ENCODE data around the gene FNDC3A.
A peak's percentile ranks its signal among the peaks of the same experiment; 100 is the strongest.
"Not testable (repeated sequence)": the region's sequence is repeated elsewhere in the genome, so short reads cannot be mapped to it uniquely, and the experiment has no call there.

FNDC3A gene

GRCh38 chr13:49046519-49046918 is 70.8 kb downstream of the FNDC3A start:
- DNase-seq: no peak

- DNase-seq: no peak
Observed at GRCh38 chr13:49052813-49053212, 77.1 kb downstream of the FNDC3A start.

GRCh38 chr13:49053215-49053614 is 77.5 kb downstream of the FNDC3A start:
- no peak for DNase-seq

DNA sequence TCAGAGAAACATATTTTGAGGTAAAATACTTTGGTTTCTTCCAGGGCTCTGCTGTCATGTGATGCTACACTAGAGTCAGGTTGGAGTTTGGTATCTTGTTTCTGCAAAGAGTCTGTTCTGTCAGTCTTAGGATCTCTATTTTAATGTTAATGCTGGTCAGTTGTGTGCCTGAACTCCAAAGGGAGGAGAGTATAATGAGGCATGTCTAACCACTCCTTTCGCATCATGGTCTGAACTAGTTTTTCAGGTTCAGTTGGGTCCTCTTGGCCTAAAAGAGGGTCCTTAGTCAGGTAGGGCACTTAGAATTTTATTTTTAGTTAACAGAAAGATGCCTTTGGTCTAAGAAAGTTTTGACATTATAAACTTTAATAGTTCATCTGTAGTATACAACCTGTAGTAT is 78.2 kb downstream of the FNDC3A start:
- DNase-seq: no peak

DNA sequence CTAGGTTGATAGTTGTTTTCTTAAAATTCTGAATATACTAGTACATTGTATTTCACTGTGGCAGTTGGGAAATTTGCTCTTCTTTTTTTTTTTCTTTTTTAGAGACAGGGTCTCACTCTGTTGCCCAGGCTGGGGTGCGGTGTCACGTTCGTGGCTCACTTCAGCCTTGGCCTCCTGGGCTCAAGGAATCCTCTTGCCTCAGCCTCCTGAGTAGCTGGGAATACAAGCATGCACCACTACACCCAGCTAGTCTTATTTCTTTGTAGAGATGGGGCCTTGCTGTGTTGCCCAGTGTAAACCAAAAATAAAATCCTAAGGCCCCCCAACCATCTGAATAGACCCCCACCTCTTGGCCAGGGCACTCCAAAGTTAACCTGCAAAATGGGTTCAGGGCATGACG is 79.3 kb downstream of the FNDC3A start:
- DNase-seq: no peak

- DNase-seq: no peak
Observed at GRCh38 chr13:49057176-49057575, 81.5 kb downstream of the FNDC3A start.

DNA sequence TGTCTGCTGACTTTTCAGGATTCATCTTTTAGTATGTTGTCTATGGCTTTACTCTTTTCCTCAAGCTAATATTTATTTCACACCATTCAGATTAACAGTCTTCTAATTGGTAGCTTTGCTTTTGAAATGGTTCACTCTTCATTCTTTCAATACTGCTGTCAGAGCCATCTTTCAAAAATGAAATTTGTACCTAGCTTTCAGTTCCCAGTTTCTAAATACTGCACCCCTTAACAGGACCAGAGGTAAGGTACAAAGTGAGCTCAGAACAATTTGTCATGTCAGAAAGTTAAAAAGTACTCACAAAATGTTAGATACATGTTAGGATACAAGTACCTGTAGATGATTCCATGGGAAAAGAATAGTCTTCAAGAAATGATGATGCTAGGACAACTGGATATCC is 83.0 kb downstream of the FNDC3A start:
- DNase-seq: no peak

GRCh38 chr13:49060678-49061387 is 85.1 kb downstream of the FNDC3A start:
- DNase-seq: no peak

- not testable (repeated sequence) for DNase-seq
Observed at GRCh38 chr13:49061388-49061752, 85.7 kb downstream of the FNDC3A start.

DNA sequence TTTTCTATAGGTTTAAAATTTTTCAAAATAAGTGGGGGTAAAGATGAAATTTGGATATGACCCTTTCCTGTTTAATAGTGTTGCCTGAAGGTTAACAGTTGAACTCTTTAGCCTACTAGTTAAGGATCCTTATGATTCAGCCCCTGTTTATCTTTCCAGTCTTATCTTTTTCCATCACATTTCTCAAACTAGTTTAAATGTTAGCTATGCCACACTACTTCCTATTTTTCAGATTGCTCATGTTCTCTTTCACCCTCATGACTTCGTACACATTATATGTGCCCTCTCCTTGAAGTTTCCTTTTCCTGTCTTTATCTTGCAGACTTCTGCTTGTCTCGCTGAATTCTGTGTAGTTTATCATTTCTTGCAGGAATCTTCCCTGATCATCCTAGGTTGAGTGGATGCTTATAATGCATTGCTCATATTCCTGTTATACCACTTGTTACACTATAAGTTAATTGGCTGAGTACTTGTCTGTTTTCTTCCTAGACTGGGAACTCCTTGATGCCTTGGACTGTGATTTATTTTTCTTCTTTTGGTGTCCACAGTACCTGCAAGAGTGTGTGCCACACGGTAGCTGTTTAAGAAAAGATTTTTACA is 86.7 kb downstream of the FNDC3A start:
- DNase-seq: no peak

- no peak for DNase-seq
Observed at GRCh38 chr13:49063011-49063410, 87.3 kb downstream of the FNDC3A start.

- DNase-seq: no peak
Observed at GRCh38 chr13:49063497-49063896, 87.8 kb downstream of the FNDC3A start.

GRCh38 chr13:49064476-49064875 is 88.8 kb downstream of the FNDC3A start:
- DNase-seq: no peak

DNA sequence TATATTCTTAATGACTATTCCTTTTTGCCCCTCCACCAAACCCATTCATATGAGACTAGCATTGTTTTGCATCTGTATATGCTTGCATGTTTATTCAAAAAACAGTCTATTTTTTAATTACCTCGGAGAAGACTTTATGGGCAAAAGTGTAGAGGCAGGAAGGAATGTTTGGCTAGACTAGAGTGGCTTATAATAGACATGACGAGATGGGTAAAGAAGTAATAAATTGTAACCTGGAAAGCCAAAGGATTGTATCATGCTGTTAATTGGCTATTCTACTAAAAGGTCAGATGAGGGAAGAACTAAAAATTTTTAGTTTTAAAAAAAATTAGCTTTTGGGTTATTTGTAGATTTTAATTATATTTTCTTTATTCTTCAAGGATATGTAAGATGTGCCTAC is 91.1 kb downstream of the FNDC3A start:
- no peak for DNase-seq

GRCh38 chr13:49068498-49068897 is 92.8 kb downstream of the FNDC3A start:
- not testable (repeated sequence) for DNase-seq

DNA sequence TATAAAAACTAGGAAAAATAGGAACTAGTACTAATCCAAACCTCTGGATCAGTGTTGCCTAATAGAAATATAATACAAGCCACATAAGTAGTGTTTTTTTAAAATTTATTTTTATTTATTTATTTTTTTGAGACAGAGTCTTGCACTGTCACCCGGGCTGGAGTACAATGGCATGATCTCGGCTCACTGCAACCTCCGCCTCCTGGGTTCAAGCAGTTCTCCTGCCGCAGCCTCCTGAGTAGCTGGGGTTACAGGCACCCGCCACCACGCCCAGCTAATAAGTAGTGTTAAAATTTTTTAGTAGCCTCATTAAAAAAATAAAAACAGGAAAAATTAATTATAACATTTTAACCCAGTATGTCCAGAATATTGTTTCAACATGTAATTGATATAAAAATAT is 94.3 kb downstream of the FNDC3A start:
- not testable (repeated sequence) for DNase-seq

GRCh38 chr13:49071341-49071937 is 95.7 kb downstream of the FNDC3A start:
- DNase-seq: no peak

- DNase-seq: no peak
Observed at GRCh38 chr13:49082653-49083536, 107.2 kb downstream of the FNDC3A start.

GRCh38 chr13:49084961-49085360 is 109.2 kb downstream of the FNDC3A start:
- DNase-seq: no peak

GRCh38 chr13:49086722-49087121 is 111.0 kb downstream of the FNDC3A start:
- DNase-seq: no peak

GRCh38 chr13:49093376-49093775 is 117.7 kb downstream of the FNDC3A start:
- DNase-seq: no peak

DNA sequence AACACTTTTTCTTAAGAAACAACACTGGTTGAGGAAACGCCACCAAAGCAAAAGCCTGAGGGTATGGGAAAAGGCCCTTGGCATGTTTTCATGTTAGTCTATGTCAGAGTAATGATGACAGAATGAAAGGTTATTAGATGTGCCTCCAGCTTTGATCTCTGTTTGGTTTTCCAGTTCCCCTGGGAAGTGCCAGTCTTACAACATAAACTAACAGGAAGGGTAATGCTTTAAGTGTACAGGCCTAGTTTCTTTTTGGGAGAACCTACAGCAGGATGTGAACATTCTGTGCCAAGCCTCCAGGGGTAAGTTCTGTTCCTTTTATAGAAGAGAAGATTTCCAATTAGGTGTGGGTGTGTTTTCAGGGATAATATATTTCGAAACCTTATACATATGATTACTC is 121.7 kb downstream of the FNDC3A start:
- DNase-seq: peak in 1 of 3 experiments; percentile 24

DNA sequence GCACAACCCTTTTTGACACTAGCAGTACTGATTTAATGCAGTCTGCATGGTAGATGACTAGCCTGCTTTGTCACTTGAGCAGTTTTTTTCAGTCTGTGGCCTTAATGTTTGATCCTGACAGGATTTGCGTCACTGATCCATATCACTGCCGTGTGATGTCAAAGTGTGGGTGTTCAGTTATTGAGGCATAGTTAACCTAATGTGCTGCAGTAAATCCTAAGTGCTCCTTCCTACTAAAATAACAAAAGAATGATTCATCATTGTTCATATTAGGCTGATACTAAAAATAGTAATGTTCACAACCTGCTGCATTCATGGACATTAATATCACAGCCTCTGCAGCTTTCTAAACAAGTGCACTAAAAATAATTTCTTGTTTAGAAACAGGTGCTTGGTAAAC is 122.5 kb downstream of the FNDC3A start:
- peak in 2 of 3 experiments; percentile 24 to 51 for DNase-seq

Data from NCI-H1417 (cell line).